ENCODE measurements around the gene FBXO15. TPM values are rescaled to one million over a fixed set of nuclear protein-coding genes. Genes with fewer than 3 reads are reported as not detected.
A peak's percentile ranks its signal among the peaks of the same experiment; 100 is the strongest.

FBXO15 gene
- total RNA-seq, 1 donor from 2014 or later = 1.2 TPM

- H3K36me3 ChIP-seq (ENCODE audit: insufficient read depth, low read length) = no peaks in the 10 kb centered on the region
- Mint-ChIP-seq H3K4me3 (ENCODE audit: unreplicated experiment) (no peak overlapping the region), H3K4me1 (ENCODE audit: low read depth, unreplicated experiment) (peaks cover 21% of the 10 kb centered on the region), H3K36me3 (ENCODE audit: low read depth, unreplicated experiment) (peaks cover 2% of the 10 kb centered on the region), H3K9me3 (ENCODE audit: unreplicated experiment) (peaks cover 6% of the 10 kb centered on the region), H3K27ac (ENCODE audit: unreplicated experiment) (peak overlapping the region; percentile 23), H3K27me3 (ENCODE audit: low read depth, unreplicated experiment) (no peaks in the 10 kb centered on the region)
- peak overlapping the region; percentile 65 for H2AFZ ChIP-seq (ENCODE audit: low read depth, low read length)
- H3K79me2 ChIP-seq (ENCODE audit: insufficient read depth, low read length) = no peaks in the 10 kb centered on the region
- peaks cover 3% of the 10 kb centered on the region for H3K4me1 ChIP-seq (ENCODE audit: insufficient read depth, low read length)
- DNase-seq (ENCODE audit: low read depth) = peak; percentile 71
- no peaks in the 10 kb centered on the region for H3K9me3 ChIP-seq (ENCODE audit: insufficient read depth, low read depth, low read length)
- H3K27ac ChIP-seq (ENCODE audit: low read depth, low read length) = peak overlapping the region; percentile 65
- H3K27me3 ChIP-seq (ENCODE audit: insufficient read depth, low read length) = no peaks in the 10 kb centered on the region
- H4K20me1 ChIP-seq (ENCODE audit: insufficient read depth, low read length) = no peaks in the 10 kb centered on the region
- H3K9ac ChIP-seq (ENCODE audit: low read length) = peak overlapping the region; percentile 49
- FAIRE-seq = peak; percentile 72
- TF ChIP-seq CTCF (IDR thresholded peaks at IDR 0.05; ENCODE audit: insufficient read depth, low read depth, low read length) (no peak), EZH2 (IDR thresholded peaks at IDR 0.05; ENCODE audit: insufficient read depth, low read length) (no peak)
- H3K4me3 ChIP-seq (ENCODE audit: insufficient read depth, low read depth, low read length) = no peak overlapping the region
- peak overlapping the region; percentile 58 for H3K4me2 ChIP-seq (ENCODE audit: low read length)
These were observed 32.6 kb downstream of the FBXO15 start for GRCh38 chr18:74115046-74115445.

- Mint-ChIP-seq H3K36me3 (ENCODE audit: low read depth, unreplicated experiment) (no peaks in the 10 kb centered on the region), H3K4me3 (ENCODE audit: unreplicated experiment) (no peak overlapping the region), H3K9me3 (ENCODE audit: unreplicated experiment) (peaks cover 10% of the 10 kb centered on the region), H3K27me3 (ENCODE audit: low read depth, unreplicated experiment) (no peaks in the 10 kb centered on the region), H3K4me1 (ENCODE audit: low read depth, unreplicated experiment) (peaks cover 21% of the 10 kb centered on the region), H3K27ac (ENCODE audit: unreplicated experiment) (no peak overlapping the region)
- no peak overlapping the region for H3K4me3 ChIP-seq (ENCODE audit: insufficient read depth, low read depth, low read length)
- no peaks in the 10 kb centered on the region for H3K36me3 ChIP-seq (ENCODE audit: insufficient read depth, low read length)
- FAIRE-seq (peak; percentile 29), DNase-seq (ENCODE audit: low read depth) (no peak)
- no peaks in the 10 kb centered on the region for H3K79me2 ChIP-seq (ENCODE audit: insufficient read depth, low read length)
- TF ChIP-seq EZH2 (IDR thresholded peaks at IDR 0.05; ENCODE audit: insufficient read depth, low read length) (no peak), CTCF (IDR thresholded peaks at IDR 0.05; ENCODE audit: insufficient read depth, low read depth, low read length) (no peak)
- no peak overlapping the region for H3K27ac ChIP-seq (ENCODE audit: low read depth, low read length)
- no peak overlapping the region for H3K9ac ChIP-seq (ENCODE audit: low read length)
- no peak overlapping the region for H3K4me2 ChIP-seq (ENCODE audit: low read length)
- no peaks in the 10 kb centered on the region for H3K27me3 ChIP-seq (ENCODE audit: insufficient read depth, low read length)
- H3K9me3 ChIP-seq (ENCODE audit: insufficient read depth, low read depth, low read length) = no peaks in the 10 kb centered on the region
- peaks cover 3% of the 10 kb centered on the region for H3K4me1 ChIP-seq (ENCODE audit: insufficient read depth, low read length)
- H4K20me1 ChIP-seq (ENCODE audit: insufficient read depth, low read length) = no peaks in the 10 kb centered on the region
- peak overlapping the region; percentile 11 for H2AFZ ChIP-seq (ENCODE audit: low read depth, low read length)
These were observed 33.5 kb downstream of the FBXO15 start for GRCh38 chr18:74114116-74114515.

GRCh38 chr18:74113711-74114110 is 33.9 kb downstream of the FBXO15 start:
- peaks cover 10% of the 10 kb centered on the region for H3K9me3 Mint-ChIP-seq (ENCODE audit: unreplicated experiment)
- Histone ChIP-seq H3K4me3 (ENCODE audit: insufficient read depth, low read depth, low read length) (no peak overlapping the region), H3K36me3 (ENCODE audit: insufficient read depth, low read length) (no peaks in the 10 kb centered on the region), H3K27me3 (ENCODE audit: insufficient read depth, low read length) (no peaks in the 10 kb centered on the region), H4K20me1 (ENCODE audit: insufficient read depth, low read length) (no peaks in the 10 kb centered on the region), H3K79me2 (ENCODE audit: insufficient read depth, low read length) (no peaks in the 10 kb centered on the region), H2AFZ (ENCODE audit: low read depth, low read length) (peak overlapping the region; percentile 11), H3K27ac (ENCODE audit: low read depth, low read length) (no peak overlapping the region), H3K9me3 (ENCODE audit: insufficient read depth, low read depth, low read length) (no peaks in the 10 kb centered on the region), H3K4me1 (ENCODE audit: insufficient read depth, low read length) (peaks cover 3% of the 10 kb centered on the region), H3K9ac (ENCODE audit: low read length) (no peak overlapping the region), H3K4me2 (ENCODE audit: low read length) (no peak overlapping the region)
- H3K36me3 Mint-ChIP-seq (ENCODE audit: low read depth, unreplicated experiment) = no peaks in the 10 kb centered on the region
- FAIRE-seq (no peak), DNase-seq (ENCODE audit: low read depth) (no peak)
- no peaks in the 10 kb centered on the region for H3K27me3 Mint-ChIP-seq (ENCODE audit: low read depth, unreplicated experiment)
- peaks cover 21% of the 10 kb centered on the region for H3K4me1 Mint-ChIP-seq (ENCODE audit: low read depth, unreplicated experiment)
- TF ChIP-seq CTCF (IDR thresholded peaks at IDR 0.05; ENCODE audit: insufficient read depth, low read depth, low read length) = no peak
- TF ChIP-seq EZH2 (IDR thresholded peaks at IDR 0.05; ENCODE audit: insufficient read depth, low read length) = no peak
- H3K4me3 Mint-ChIP-seq (ENCODE audit: unreplicated experiment) = no peak overlapping the region
- no peak overlapping the region for H3K27ac Mint-ChIP-seq (ENCODE audit: unreplicated experiment)

All from astrocyte (in vitro differentiated cells and primary cell).